Mesothelial cell of epicardium (in vitro differentiated cells): ENCODE measurements around the gene FOXJ3. TPM values are rescaled to one million over a fixed set of nuclear protein-coding genes. Genes with fewer than 3 reads are reported as not detected.

ENCODE experiments used
- DNase-seq, 2 experiments: peaks; one replicate each; pipeline ENCODE4 v3.0.0; 2021; ENCODE audit warnings: low spot score in 2 of 2; ENCODE audit not compliant: unreplicated experiment in 2 of 2
- H3K27ac Mint-ChIP-seq: 2 replicates; pipeline ENCODE4 v1.8.0; 2021; ENCODE audit warnings: mixed read lengths
- H3K27me3 Mint-ChIP-seq: 2 replicates; pipeline ENCODE4 v1.8.0; 2021; ENCODE audit warnings: low read depth, mixed read lengths
- H3K36me3 Mint-ChIP-seq: 2 replicates; pipeline ENCODE4 v1.8.0; 2021; ENCODE audit warnings: mixed read lengths
- H3K4me1 Mint-ChIP-seq: 2 replicates; pipeline ENCODE4 v1.8.0; 2021; ENCODE audit warnings: mixed read lengths
- H3K4me3 Mint-ChIP-seq: 2 replicates; pipeline ENCODE4 v1.8.0; 2021; ENCODE audit warnings: mild to moderate bottlenecking, moderate library complexity, mixed read lengths
- H3K9me3 Mint-ChIP-seq: 2 replicates; pipeline ENCODE4 v1.8.0; 2021; ENCODE audit warnings: mixed read lengths
- total RNA-seq: library from RNA; stranded (reverse); gene quantifications from 3 replicates; pipeline ENCODE4 v1.2.1, GENCODE V29; 2021
- TF ChIP-seq, protein P1 (sequence below): fragments of 200-600 bp; sonication (generic); IDR thresholded peaks from one replicate; pipeline ENCODE4 v1.5.0; 2021; ENCODE audit warnings: antibody characterized with exemption; ENCODE audit not compliant: unreplicated experiment

FOXJ3 gene
- total RNA-seq, 1 donor from 2014 or later = 79.7 TPM

DNA sequence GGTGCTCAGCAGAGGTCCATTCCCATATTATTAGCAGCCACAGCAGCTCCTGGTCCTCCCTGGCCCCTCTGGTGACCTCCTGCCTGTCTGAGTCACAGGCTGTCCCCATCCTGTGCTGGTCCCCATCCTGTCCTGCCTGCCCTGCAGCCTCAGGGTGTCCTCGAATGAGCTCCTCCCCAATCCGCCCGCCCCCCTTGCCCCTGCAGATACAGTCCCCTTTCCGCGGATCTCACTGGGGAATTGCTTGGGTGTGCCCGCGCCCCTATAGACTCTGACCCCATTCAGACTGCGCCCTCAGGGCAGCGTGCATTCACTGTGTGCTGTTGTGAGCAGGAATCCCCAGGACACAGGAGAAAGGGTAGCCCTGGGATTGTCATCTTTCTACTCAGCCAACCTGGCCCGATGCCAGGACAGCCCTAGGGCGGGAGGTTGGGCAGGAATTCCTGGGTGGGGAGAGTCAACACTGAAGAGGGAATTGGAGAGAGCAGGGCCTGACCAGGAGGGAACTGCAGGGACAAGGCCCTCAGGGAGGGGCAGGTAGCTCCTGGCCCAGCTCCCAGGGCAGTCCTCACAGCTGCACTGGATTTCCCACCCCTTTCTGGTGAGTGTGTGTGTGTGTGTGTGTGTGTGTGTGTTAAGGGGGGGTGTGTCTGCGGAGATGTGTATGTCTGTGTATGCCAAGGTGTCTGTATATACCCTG lies 169.4 kb downstream of the FOXJ3 start:
- Mint-ChIP-seq H3K27ac (peak overlapping the region; percentile 92), H3K36me3 (peaks cover 6% of the 10 kb centered on the region), H3K4me3 (no peak overlapping the region), H3K4me1 (peaks cover 21% of the 10 kb centered on the region), H3K9me3 (peaks cover 13% of the 10 kb centered on the region), H3K27me3 (no peaks in the 10 kb centered on the region)
- TF ChIP-seq, protein P1, sequence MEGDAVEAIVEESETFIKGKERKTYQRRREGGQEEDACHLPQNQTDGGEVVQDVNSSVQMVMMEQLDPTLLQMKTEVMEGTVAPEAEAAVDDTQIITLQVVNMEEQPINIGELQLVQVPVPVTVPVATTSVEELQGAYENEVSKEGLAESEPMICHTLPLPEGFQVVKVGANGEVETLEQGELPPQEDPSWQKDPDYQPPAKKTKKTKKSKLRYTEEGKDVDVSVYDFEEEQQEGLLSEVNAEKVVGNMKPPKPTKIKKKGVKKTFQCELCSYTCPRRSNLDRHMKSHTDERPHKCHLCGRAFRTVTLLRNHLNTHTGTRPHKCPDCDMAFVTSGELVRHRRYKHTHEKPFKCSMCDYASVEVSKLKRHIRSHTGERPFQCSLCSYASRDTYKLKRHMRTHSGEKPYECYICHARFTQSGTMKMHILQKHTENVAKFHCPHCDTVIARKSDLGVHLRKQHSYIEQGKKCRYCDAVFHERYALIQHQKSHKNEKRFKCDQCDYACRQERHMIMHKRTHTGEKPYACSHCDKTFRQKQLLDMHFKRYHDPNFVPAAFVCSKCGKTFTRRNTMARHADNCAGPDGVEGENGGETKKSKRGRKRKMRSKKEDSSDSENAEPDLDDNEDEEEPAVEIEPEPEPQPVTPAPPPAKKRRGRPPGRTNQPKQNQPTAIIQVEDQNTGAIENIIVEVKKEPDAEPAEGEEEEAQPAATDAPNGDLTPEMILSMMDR = no peak
- DNase-seq = peak; percentile 79 to 93

DNA sequence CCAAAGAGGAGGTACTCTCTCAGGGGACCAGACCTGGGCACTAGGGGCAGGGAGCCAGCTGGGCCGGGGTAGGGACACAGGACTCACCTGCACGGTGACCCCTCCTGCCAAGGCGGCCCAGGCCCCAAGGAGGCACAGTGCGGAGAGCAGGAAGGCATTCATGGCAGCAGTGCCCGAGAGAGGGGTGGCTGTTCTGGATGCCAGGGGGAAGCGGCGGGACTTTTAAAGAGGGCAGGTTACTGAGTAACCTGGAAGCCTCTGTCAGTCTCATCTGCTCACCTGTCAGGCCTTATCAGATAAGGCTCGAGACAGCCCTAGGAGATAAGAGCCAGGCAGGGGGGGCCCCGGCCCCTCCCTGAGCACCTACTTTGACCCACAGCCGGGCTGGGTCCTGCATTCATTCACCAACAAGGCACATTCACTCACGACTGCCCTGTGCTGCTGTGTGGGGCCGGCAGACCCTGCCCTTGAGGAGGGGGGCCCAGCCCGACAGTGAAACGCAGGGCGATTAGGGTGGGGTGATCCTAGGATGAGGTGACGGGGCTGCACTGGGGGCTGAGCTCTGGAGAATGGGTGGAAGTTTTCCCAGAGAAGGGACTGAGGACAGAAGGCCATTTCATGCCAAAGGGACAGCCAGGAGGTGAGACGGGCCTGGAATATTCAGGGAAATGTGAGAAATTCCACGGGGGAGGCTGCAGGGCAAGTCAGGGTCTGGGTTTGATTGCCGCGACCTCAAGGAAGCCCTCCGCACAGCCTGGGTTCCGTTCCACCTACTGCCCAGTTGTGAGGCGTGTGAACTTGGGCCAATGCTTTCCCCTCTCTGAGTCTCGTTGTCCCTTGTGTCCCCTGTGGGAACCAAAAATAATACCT lies 170.2 kb downstream of the FOXJ3 start, which contains the start of gene GUCA2A:
Gene GUCA2A (minus strand): TSS at position 195 of the 870 bp plus-strand sequence. CDS start 33 bp downstream, at position 162.
- Mint-ChIP-seq H3K9me3 (peaks cover 21% of the 10 kb centered on the region), H3K4me1 (peaks cover 21% of the 10 kb centered on the region), H3K27ac (peak within 1 kb of the TSS; percentile 92), H3K4me3 (no peak within 1 kb of the TSS), H3K36me3 (peaks cover 8% of the 10 kb centered on the region), H3K27me3 (no peaks in the 10 kb centered on the region)
- TF ChIP-seq, protein P1 = no peak
- DNase-seq = no peak

DNA sequence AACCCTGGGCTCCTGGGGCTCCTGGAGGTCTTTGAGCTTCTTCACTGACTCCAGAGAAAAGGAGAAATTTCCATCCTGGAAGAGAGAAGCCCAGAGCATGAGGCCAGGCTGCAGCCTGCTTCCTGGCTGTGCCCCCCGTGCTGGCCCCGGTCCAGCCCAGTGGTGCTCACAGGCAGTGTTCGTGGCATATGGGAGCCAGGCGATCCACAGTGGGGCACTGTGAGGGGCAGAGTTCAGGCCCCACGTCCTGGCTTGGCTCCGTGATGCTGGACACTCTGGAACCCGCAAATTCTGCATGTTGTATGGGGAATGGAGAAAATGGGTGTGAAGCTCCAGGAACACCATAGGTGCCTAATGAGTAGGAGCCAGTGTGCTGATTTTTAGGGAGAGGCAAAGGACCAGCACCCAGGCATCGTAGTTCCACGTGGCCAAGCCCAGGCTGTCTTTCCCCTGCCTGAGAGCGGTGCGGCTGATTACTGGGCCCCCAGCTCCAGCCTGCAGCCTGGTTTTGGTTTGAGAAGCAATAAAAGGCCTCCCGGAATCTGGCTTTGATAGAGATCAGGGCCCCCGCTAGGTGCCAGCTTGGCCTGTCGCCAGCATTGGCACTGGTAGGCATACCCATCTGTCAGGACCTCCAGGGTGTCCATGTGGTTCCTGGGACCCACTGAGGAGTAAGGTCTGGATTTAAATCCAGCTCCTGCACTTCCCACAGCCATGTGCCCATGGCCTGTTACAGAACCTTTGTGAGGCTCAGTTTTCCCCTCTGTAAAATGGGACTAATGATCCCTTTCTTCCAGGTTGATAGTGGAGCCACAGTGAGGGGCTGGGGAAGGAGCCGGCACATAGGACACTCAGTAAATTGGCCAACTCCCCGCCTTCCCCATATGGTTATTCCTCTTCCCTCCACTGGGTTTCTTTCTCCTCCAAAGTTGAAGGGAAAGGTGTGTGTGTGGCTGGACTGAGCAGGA lies 171.2 kb downstream of the FOXJ3 start:
- Mint-ChIP-seq H3K27me3 (no peaks in the 10 kb centered on the region), H3K4me1 (peaks cover 21% of the 10 kb centered on the region), H3K36me3 (peaks cover 8% of the 10 kb centered on the region), H3K9me3 (peaks cover 26% of the 10 kb centered on the region), H3K4me3 (no peak overlapping the region), H3K27ac (peak overlapping the region; percentile 51)
- TF ChIP-seq, protein P1 = no peak
- DNase-seq = no peak

- peaks cover 26% of the 10 kb centered on the region for H3K9me3 Mint-ChIP-seq
- TF ChIP-seq, protein P1 = no peak
- H3K4me1 Mint-ChIP-seq = peaks cover 21% of the 10 kb centered on the region
- H3K27ac Mint-ChIP-seq = no peak overlapping the region
- peaks cover 8% of the 10 kb centered on the region for H3K36me3 Mint-ChIP-seq
- no peak overlapping the region for H3K4me3 Mint-ChIP-seq
- DNase-seq = no peak
- no peaks in the 10 kb centered on the region for H3K27me3 Mint-ChIP-seq
Measured at GRCh38 chr1:42163114-42163513, 171.9 kb downstream of the FOXJ3 start.

DNA sequence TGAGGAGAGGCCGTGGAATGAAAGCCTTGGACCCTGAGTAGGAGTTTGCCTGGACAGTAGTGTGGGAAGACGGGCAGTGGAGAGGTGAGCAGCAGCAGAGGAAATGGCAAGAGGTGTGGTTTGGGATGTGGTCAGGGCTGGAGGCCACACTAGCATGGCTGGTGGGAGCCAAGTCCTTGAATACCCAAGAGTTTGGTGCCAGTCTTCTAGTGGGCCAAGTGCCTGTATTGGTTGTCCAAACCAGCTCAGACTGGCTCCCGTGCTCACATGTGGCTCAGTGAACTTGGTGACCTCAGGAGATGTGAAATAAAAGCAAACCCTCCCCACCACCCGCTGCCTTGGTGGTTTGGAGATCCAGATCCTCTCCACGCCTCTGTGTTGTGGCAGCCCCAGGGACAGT lies 172.9 kb downstream of the FOXJ3 start:
- DNase-seq = no peak
- Mint-ChIP-seq H3K4me1 (peaks cover 18% of the 10 kb centered on the region), H3K4me3 (no peak overlapping the region), H3K36me3 (peaks cover 8% of the 10 kb centered on the region), H3K27me3 (no peaks in the 10 kb centered on the region), H3K9me3 (peaks cover 30% of the 10 kb centered on the region), H3K27ac (no peak overlapping the region)
- TF ChIP-seq, protein P1 = no peak
